HCT116 (cell line): ENCODE measurements around the gene S1PR4. TPM values are rescaled to one million over a fixed set of nuclear protein-coding genes. Genes with fewer than 3 reads are reported as not detected.

ENCODE experiments used
- ATAC-seq: fragments of 200-7000 bp; cut with Tn5 transposase; 2 replicates; pipeline ENCODE4 v1.9.1; 2020; ENCODE audit warnings: mild to moderate bottlenecking, moderate library complexity
- BruUV-seq: library from RNA; stranded (reverse); fragments of 400-500 nt; replicated peaks from 2 replicates; lab custom pipeline; 2021; lab: Mats Ljungman, UMichigan
- CTCF ChIA-PET: fragments of 300-600 bp; sonication (Branson Sonifier 250); formaldehyde crosslinking; loops from one replicate; lab custom pipeline; 2021; ENCODE audit warnings: antibody characterized with exemption; lab: Charles Lee
- POLR2A ChIA-PET: fragments of 300-600, 350-600 bp; sonication (Branson Sonifier 250); formaldehyde crosslinking; loops from one replicate; lab custom pipeline; 2021; ENCODE audit warnings: antibody characterized with exemption; lab: Charles Lee
- RAD21 ChIA-PET, 2 experiments: fragments of 300-600 bp; sonication (Branson Sonifier 250); formaldehyde crosslinking; loops; one replicate each; lab custom pipeline; 2023; ENCODE audit warnings: low total read pairs in 2 of 2; ENCODE audit not compliant: uncharacterized antibody in 2 of 2, unreplicated experiment in 2 of 2, low non-redundant PET in 1 of 2; lab: Charles Lee
- DNase-seq: peaks from one replicate; pipeline ENCODE4 v3.0.0-alpha.2; 2010; ENCODE audit warnings: low read depth, low spot score
- H2AFZ ChIP-seq: fragments of 200-600 bp; shearing (Covaris generic), sonication (generic); 2 replicates; pipeline ENCODE4 v1.6.1; 2017; ENCODE audit warnings: low read depth, mixed run types, mixed read lengths, antibody characterized with exemption, low read length; ENCODE audit not compliant: poor library complexity, severe bottlenecking
- H3K27ac ChIP-seq: 2 replicates; pipeline ENCODE4 v1.5.1; 2012; ENCODE audit warnings: low read depth, low read length
- H3K27me3 ChIP-seq: fragments of 200-600 bp; sonication (generic); 2 replicates; pipeline ENCODE4 v1.6.1; 2016; ENCODE audit warnings: mixed run types, low read length, mixed read lengths; ENCODE audit not compliant: insufficient read depth
- H3K36me3 ChIP-seq, 2 experiments: fragments of 200-500 bp in 1 of 2; fragments of 200-600 bp in 1 of 2; sonication (Bioruptor generic) in 1 of 2; sonication (generic) in 1 of 2; 2 replicates each; pipeline versions ENCODE4 v1.5.1 to v1.6.1; 2014 to 2016; ENCODE audit warnings: low read length in 2 of 2, inconsistent platforms in 1 of 2, mixed read lengths in 1 of 2, mixed run types in 1 of 2; ENCODE audit not compliant: insufficient read depth in 2 of 2, control insufficient read depth in 1 of 2
- H3K4me1 ChIP-seq, 2 experiments: fragments of 200-600 bp in 1 of 2; sonication (generic) in 1 of 2; 2 replicates each; pipeline versions ENCODE4 v1.5.1 to v1.6.1; 2012 to 2017; ENCODE audit warnings: low read length in 2 of 2, inconsistent platforms in 1 of 2, mild to moderate bottlenecking in 1 of 2, mixed read lengths in 1 of 2, mixed run types in 1 of 2, moderate library complexity in 1 of 2; ENCODE audit not compliant: insufficient read depth in 2 of 2, control insufficient read depth in 1 of 2
- H3K4me2 ChIP-seq: fragments of 200-600 bp; sonication (generic); 2 replicates; pipeline ENCODE4 v1.6.1; 2017; ENCODE audit warnings: mixed run types, low read length, mixed read lengths
- H3K4me3 ChIP-seq, 2 experiments: fragments of 200-600 bp in 1 of 2; sonication (generic) in 1 of 2; replicated peaks in 1 of 2; 2 replicates each; pipeline ENCODE4 v1.5.1; 2011 to 2016; ENCODE audit warnings: low read length in 2 of 2, control low read depth in 1 of 2, low read depth in 1 of 2, mild to moderate bottlenecking in 1 of 2, mixed read lengths in 1 of 2, mixed run types in 1 of 2
- H3K79me2 ChIP-seq: fragments of 200-600 bp; sonication (generic); 2 replicates; pipeline ENCODE4 v1.6.1; 2017; ENCODE audit warnings: mild to moderate bottlenecking, mixed run types, low read length, moderate library complexity, mixed read lengths; ENCODE audit not compliant: insufficient read depth
- H3K9ac ChIP-seq: fragments of 200-600 bp; sonication (generic); 2 replicates; pipeline ENCODE4 v1.6.1; 2016; ENCODE audit warnings: low read length, mixed read lengths
- H3K9me2 ChIP-seq: fragments of 200-600 bp; sonication (generic), shearing (Covaris generic); 2 replicates; pipeline ENCODE4 v1.6.1; 2017; ENCODE audit warnings: mixed run types, mild to moderate bottlenecking, moderate library complexity; ENCODE audit not compliant: insufficient read depth
- H3K9me3 ChIP-seq, 2 experiments: fragments of 200-500 bp in 1 of 2; fragments of 200-600 bp in 1 of 2; sonication (Bioruptor generic) in 1 of 2; sonication (generic) in 1 of 2; 2 replicates each; pipeline ENCODE4 v1.6.1; 2014 to 2017; ENCODE audit warnings: low read length in 2 of 2, mixed read lengths in 2 of 2, inconsistent platforms in 1 of 2, low read depth in 1 of 2, mild to moderate bottlenecking in 1 of 2, mixed run types in 1 of 2, moderate library complexity in 1 of 2; ENCODE audit not compliant: control insufficient read depth in 1 of 2, insufficient read depth in 1 of 2
- H4K20me1 ChIP-seq: fragments of 200-600 bp; sonication (generic), shearing (Covaris generic); 2 replicates; pipeline ENCODE4 v1.6.1; 2017; ENCODE audit warnings: mixed run types, mild to moderate bottlenecking, moderate library complexity; ENCODE audit not compliant: insufficient read depth
- ATF3 ChIP-seq: IDR thresholded peaks from 2 replicates; pipeline ENCODE4 v1.6.1; 2012
- FOSL1 ChIP-seq: IDR thresholded peaks from 2 replicates; pipeline ENCODE4 v1.6.1; 2012; ENCODE audit warnings: low read depth
- JUND ChIP-seq: IDR thresholded peaks from 2 replicates; pipeline ENCODE4 v1.6.1; 2012
- SP1 ChIP-seq: IDR thresholded peaks from 2 replicates; pipeline ENCODE4 v1.6.1; 2012; ENCODE audit warnings: low read depth
- intact Hi-C: fragments of 100-400 bp; cut with micrococcal nuclease; formaldehyde crosslinking; loops from 2 replicates; pipeline ENCODE4 v1.10.0; 2022
- total RNA-seq: library from RNA; stranded (reverse); gene quantifications from one replicate; pipeline ENCODE4 v1.2.1, GENCODE V29; 2021; ENCODE audit not compliant: unreplicated experiment
- TF ChIP-seq, protein P1 (sequence below): IDR thresholded peaks from 2 replicates; pipeline ENCODE4 v1.6.1; 2012; ENCODE audit warnings: low read depth

Gene S1PR4
- total RNA-seq, 1 experiment from 2014 or later: 0.71 TPM

DNA sequence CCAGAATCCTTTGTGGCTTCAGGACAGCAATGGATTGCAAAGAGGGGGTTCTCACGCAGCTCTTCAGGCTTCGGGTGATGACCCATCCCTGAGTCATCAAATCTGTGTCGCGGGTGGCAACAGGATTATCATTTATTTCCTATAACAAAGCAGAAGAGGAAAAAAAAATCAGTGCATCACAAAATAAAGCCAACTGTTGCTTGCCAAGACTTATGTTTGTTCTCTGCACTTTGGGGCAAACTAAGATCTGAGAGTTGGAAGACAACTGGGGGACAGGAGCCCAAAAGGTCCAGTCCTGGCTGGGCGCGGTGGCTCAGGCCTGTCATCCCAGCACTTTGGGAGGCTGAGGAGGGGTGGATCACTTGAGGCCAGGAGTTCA, 36.3 kb upstream of the S1PR4 start:
- Histone ChIP-seq H2AFZ (peak overlapping the region; percentile 92), H3K4me1 (peaks cover 12 to 18% of the 10 kb centered on the region in 2 experiments), H3K36me3 (no peaks in the 10 kb centered on the region), H3K4me3 (peak overlapping the region in 1 of 2 experiments; percentile 42; a peak in 2 of 4 replicates), H3K79me2 (no peaks in the 10 kb centered on the region), H3K9ac (peak overlapping the region; percentile 55), H3K27me3 (no peaks in the 10 kb centered on the region), H3K9me2 (no peaks in the 10 kb centered on the region), H3K27ac (peak overlapping the region; percentile 31), H3K9me3 (no peaks in the 10 kb centered on the region), H3K4me2 (peak overlapping the region; percentile 76), H4K20me1 (no peaks in the 10 kb centered on the region)
- ChIA-PET CTCF (interaction anchor here (1.0 to 8.1 kb wide), 4 partner anchors 14 to 190 kb away, joined by 3 to 45 read pairs (median 5); no protein-coding TSS in a partner anchor), RAD21 (interaction anchor here in 1 of 2 experiments (1.5 kb wide), 1 partner anchor 13 kb away, joined by 3 read pairs; no protein-coding TSS in a partner anchor), POLR2A (no interaction called here)
- TF ChIP-seq SP1 (0 out of 2 replicates have a peak, but pooled peaks have one; percentile 20), ATF3 (no peak), FOSL1 (peak; percentile 91), JUND (peak; percentile 72)
- TF ChIP-seq, protein P1, sequence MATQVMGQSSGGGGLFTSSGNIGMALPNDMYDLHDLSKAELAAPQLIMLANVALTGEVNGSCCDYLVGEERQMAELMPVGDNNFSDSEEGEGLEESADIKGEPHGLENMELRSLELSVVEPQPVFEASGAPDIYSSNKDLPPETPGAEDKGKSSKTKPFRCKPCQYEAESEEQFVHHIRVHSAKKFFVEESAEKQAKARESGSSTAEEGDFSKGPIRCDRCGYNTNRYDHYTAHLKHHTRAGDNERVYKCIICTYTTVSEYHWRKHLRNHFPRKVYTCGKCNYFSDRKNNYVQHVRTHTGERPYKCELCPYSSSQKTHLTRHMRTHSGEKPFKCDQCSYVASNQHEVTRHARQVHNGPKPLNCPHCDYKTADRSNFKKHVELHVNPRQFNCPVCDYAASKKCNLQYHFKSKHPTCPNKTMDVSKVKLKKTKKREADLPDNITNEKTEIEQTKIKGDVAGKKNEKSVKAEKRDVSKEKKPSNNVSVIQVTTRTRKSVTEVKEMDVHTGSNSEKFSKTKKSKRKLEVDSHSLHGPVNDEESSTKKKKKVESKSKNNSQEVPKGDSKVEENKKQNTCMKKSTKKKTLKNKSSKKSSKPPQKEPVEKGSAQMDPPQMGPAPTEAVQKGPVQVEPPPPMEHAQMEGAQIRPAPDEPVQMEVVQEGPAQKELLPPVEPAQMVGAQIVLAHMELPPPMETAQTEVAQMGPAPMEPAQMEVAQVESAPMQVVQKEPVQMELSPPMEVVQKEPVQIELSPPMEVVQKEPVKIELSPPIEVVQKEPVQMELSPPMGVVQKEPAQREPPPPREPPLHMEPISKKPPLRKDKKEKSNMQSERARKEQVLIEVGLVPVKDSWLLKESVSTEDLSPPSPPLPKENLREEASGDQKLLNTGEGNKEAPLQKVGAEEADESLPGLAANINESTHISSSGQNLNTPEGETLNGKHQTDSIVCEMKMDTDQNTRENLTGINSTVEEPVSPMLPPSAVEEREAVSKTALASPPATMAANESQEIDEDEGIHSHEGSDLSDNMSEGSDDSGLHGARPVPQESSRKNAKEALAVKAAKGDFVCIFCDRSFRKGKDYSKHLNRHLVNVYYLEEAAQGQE: no peak
- ATAC-seq (peak; percentile 65), DNase-seq (peak; percentile 31)
- intact Hi-C loops: no loop called here
- no TSS peak for BruUV-seq
